Spleen (tissue), 7 donors: ENCODE data around the gene MYBPC1.

Experiments used
- CTCF ChIP-seq, 11 experiments: fragments of 200-600 bp in 7 of 11; fragments of 450-650 bp in 4 of 11; sonication (generic) in 4 of 11; IDR thresholded peaks in 8 of 11; conservative IDR thresholded peaks in 3 of 11; 1 replicate in 7 of 11; 2 replicates in 4 of 11; pipeline versions ENCODE4 v1.4.0 to v1.8.0; 2016 to 2021; ENCODE audit warnings: antibody characterized with exemption in 11 of 11, inconsistent platforms in 4 of 11, mild to moderate bottlenecking in 1 of 11
- POLR2AphosphoS5 ChIP-seq, 3 donors: sonication (generic); formaldehyde crosslinking; IDR thresholded peaks; one replicate each; pipeline ENCODE4 v1.5.1; 2017; ENCODE audit warnings: antibody characterized with exemption in 3 of 3
- donor health status: DM: no; HTN: no; CAD: no; lungs with moderate emphysema.
- donor health status: DM: no; HTN: no; CAD: no.
- donor health status: DM: no; HTN: no; CAD: no.

- TF ChIP-seq CTCF (IDR thresholded peaks at IDR 0.05 in 8 of 11, conservative IDR thresholded peaks at IDR 0.05 in 3 of 11) (no peak), POLR2AphosphoS5 (IDR thresholded peaks at IDR 0.05) (no peak)
Observed at GRCh38 chr12:101680647-101681046, 85.9 kb downstream of the MYBPC1 start.
